RPMI7951 (cell line): ENCODE results near the gene DDX54. TPM values are rescaled to one million over a fixed set of nuclear protein-coding genes. Genes with fewer than 3 reads are reported as not detected.
A peak's percentile ranks its signal among the peaks of the same experiment; 100 is the strongest.

Experiments used
- DNase-seq: peaks from one replicate; pipeline ENCODE4 v3.0.0-alpha.2; 2012; ENCODE audit warnings: low read depth
- total RNA-seq: library from RNA; depleted of rRNA; stranded (reverse); fragments of >200 nt; shearing (Covaris generic); gene quantifications from 2 replicates; pipeline ENCODE4 v1.2.3, GENCODE V29; 2014; rRNA removed

The DDX54 gene
- total RNA-seq, 1 experiment from 2014 or later, result 17.2 TPM

- DNase-seq, result no peak
These were observed 64.5 kb downstream of the DDX54 start for GRCh38 chr12:113120670-113121370.

DNA sequence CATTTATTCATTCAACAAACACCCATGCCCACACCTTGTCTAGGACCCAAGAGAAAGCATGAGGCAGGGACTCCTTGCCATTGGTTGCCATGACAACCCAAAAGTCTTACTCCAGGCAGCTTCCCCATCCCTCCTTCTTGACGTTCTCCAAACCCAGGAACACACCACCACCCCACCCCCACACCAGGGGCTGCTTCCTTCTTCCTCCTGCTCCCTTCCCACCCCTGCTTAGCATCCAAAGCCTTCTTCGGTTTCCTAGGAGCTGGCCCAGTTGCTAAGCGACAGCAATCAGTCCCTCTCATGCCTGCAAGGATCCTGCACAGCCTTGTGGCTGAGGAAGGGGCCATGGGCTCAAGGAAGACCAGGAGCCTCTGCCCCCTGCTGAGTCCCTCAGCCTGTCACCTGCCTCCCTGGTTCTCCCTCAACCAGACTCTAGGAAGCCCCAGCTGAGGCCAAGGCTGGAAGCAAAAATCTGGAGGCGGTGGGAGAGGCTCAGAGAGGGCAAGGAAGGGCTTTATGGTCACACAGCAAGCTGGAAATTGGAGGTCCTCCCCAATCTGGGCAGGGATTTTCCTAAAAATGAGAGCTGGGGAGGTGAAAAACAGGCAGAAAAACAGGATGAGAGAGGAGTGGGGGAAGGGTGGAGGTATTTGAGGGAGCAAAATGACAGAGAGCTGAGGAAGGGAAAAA lies 65.2 kb downstream of the DDX54 start:
- no peak for DNase-seq

- DNase-seq, result no peak
These were observed 67.1 kb downstream of the DDX54 start for GRCh38 chr12:113118142-113118541.

- DNase-seq, result peak; percentile 46
These were observed 67.6 kb downstream of the DDX54 start for GRCh38 chr12:113117684-113118083.

DNA sequence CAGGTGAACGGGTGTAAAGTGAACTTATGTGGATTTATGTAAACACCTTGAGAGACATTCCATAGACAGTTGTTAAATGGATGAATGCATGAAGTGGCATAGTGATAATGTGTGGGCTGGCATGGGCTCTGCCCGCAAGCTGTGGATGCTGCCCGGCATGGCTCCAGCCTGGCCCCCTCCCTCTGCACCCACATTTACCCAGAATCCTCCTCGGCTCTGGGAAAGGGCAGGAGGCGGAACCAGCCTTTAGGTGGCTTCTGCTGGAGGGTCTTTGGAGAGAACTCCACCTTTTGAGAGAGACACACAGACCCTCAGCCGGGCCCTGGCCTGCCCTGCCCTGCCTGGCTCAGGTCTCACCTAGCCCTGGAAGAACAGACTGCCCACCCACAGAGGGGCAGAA lies 68.4 kb downstream of the DDX54 start:
- DNase-seq, result no peak

- DNase-seq, result no peak
These were observed 69.7 kb downstream of the DDX54 start for GRCh38 chr12:113115455-113116126.

DNA sequence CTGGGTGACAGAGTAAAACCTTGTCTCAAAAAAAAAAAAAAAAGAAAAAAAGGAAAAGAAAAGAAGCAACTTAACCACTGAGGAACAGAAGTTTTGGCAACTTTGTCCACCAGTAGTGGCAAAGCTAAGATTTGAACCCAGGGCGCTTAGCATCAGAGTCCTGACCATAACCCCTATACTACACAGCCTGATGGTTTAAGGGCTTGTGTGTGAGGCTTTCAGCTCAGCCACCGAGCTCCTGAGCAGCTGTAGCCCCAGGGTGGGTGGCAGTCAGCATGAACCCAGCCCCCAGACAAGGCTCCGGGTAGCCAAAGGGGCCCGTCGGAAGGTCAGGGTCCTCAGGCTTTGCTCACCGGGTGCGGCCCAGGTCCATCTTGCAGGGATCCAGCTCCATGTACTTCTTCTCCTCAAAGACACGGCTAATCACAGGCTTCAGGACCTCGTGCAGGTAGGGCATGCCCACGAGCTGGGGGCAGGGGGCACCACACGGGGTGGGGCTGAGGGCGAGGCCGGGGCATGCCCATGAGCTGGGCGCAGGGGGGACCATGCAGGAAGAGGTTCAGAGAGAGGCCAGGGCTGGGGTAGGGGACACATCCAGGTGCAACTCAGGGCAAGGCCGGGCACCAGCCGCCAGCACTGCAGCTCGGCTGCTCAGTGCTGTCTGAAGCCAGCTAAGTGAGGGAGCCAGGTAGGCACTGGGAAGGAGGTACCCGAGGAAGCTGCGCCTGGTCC lies 70.7 kb downstream of the DDX54 start:
- DNase-seq, result no peak

DNA sequence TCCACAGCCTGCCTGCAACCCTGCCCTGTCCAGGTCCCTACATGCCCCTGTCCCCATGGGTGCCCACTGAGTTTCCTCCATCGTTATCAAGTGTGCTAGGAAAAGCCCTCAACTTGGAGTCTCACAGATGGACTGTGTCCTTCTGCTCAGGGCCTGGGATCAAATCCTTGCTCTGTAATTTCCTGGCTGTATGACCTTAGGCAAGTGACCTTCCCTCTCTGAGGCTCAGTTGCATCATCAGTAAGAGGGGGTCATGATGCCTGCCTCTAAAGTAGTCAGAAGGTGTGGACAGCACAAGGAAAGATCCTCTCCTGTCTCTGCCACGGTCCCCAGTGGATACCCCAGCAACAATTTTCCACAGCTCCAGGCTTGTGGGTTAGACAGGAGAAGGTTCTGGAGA lies 71.9 kb downstream of the DDX54 start:
- DNase-seq, result no peak

DNA sequence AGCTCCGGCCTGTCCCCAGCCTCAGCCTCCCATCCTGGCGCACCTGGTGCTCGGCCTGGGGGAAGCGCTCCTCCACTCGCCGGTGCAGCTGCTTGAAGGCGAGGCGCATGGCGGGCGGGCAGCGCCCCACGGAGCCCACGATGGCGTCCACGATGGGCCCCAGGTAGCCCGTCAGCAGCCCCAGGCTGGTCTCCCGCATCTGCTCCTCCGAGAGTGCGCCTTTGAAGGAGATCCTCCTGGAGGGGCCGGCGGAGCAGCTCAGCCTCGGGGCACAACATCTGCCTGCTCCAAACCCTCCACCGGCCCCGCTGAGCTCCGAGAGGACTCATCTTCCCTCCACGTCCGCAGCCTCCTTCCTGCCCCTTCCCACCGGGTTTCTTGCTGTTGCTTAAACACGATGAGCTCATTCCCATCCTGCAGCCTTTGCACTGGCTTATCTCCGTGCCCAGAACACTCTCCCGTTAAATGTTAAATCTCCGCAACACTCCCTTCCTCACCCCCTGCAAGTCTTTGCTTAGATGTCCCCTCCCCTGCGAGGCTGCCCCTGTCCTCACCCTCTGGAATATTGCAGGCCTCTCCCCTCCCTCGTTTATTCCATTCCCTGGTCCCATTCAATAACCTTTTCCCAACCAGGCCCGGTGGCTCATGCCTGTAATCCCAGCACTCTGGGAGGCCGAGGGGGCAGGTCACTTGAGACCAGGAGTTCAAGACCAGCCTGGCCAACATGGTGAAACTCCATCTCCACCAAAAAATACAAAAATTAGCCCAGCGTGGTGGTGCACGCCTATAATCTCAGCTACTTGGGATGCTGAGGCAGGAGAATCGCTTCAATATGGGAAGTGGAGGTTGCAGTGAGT lies 73.0 kb downstream of the DDX54 start:
- DNase-seq, result no peak

DNA sequence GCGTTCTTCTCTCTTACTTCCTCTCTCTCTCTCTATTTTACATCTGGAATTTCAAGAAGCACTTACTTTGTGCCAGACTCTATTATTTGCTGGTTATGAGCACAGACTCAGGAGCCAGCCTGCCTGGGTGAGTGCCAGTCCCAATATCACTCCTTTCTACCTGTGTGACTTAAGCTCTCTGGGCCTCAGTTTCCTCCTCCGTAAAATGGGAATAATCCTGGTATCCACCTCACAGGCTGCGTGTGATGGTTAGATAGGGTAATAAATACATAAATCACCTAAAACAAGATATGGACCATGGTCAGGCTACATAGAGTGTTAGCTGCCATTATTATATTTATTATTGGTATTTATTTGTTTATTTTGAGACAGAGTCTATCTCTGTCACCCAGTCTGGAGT lies 74.0 kb downstream of the DDX54 start:
- no peak for DNase-seq

GRCh38 chr12:113109872-113110599 lies 75.2 kb downstream of the DDX54 start:
- no peak for DNase-seq

- no peak for DNase-seq
These were observed 75.9 kb downstream of the DDX54 start for GRCh38 chr12:113109360-113109759.

DNA sequence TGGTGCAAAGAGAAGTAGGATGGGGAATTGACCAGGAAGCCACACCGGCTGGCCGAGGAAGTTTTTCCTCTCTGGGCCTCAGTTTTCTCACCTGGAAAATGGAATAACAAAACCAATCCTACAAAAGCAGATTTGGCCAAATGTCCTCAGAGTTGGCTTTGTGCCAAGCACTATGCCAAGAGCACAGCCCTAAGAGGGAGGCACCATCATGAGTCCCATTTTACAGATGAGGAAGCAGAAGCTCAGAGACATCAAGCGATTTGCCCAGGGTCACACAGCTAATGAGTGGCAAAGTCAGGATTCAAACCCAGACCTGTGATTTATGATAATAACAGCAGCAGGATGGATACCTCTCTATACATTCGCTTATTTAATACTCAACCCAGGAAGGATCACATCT lies 77.0 kb downstream of the DDX54 start:
- DNase-seq, result no peak

Other genes starting within 250 kb of the DDX54 start
- gene OAS3, start 247.0 kb downstream of the DDX54 start, total RNA-seq, result 23.9 and 24.8 TPM in 2 replicates
- 19.4 and 27.5 TPM in 2 replicates for gene OAS2, start 207.0 kb downstream of the DDX54 start, total RNA-seq
- gene DTX1, start 128.7 kb downstream of the DDX54 start, total RNA-seq, result not detected in 2 replicates
- gene RASAL1, start 49.7 kb downstream of the DDX54 start, total RNA-seq, result not detected in 2 replicates
- not detected in 2 replicates for gene CFAP73, start 35.8 kb downstream of the DDX54 start, total RNA-seq
- gene RITA1, start 243 bp upstream of the DDX54 start, total RNA-seq, result 39.5 and 43.0 TPM in 2 replicates
- gene TPCN1, start 36.0 kb upstream of the DDX54 start, total RNA-seq, result 30.4 and 38.6 TPM in 2 replicates
- gene SLC8B1, start 149.6 kb upstream of the DDX54 start, total RNA-seq, result 5.2 and 11.9 TPM in 2 replicates
- 14.6 and 17.1 TPM in 2 replicates for gene PLBD2, start 173.1 kb upstream of the DDX54 start, total RNA-seq
- gene SDS, start 218.4 kb upstream of the DDX54 start, total RNA-seq, result not detected in 2 replicates
- gene SDSL, start 236.9 kb upstream of the DDX54 start, total RNA-seq, result 5.5 and 5.6 TPM in 2 replicates